ENCODE measurements around the gene BDKRB1.

- no peak for TF ChIP-seq POLR2A (IDR thresholded peaks at IDR 0.05)
- TF ChIP-seq, protein P1, sequence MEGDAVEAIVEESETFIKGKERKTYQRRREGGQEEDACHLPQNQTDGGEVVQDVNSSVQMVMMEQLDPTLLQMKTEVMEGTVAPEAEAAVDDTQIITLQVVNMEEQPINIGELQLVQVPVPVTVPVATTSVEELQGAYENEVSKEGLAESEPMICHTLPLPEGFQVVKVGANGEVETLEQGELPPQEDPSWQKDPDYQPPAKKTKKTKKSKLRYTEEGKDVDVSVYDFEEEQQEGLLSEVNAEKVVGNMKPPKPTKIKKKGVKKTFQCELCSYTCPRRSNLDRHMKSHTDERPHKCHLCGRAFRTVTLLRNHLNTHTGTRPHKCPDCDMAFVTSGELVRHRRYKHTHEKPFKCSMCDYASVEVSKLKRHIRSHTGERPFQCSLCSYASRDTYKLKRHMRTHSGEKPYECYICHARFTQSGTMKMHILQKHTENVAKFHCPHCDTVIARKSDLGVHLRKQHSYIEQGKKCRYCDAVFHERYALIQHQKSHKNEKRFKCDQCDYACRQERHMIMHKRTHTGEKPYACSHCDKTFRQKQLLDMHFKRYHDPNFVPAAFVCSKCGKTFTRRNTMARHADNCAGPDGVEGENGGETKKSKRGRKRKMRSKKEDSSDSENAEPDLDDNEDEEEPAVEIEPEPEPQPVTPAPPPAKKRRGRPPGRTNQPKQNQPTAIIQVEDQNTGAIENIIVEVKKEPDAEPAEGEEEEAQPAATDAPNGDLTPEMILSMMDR (IDR thresholded peaks at IDR 0.05) = no peak
Observed at GRCh38 chr14:96216627-96217026, 39.4 kb upstream of the BDKRB1 start.
